Fibroblast of skin of back (primary cell): Measurements from ENCODE around the gene ATXN7L3.

Experiments
- DNase-seq: peaks from one replicate; pipeline ENCODE4 v3.0.0-alpha.2; 2013

Gene ATXN7L3

DNA sequence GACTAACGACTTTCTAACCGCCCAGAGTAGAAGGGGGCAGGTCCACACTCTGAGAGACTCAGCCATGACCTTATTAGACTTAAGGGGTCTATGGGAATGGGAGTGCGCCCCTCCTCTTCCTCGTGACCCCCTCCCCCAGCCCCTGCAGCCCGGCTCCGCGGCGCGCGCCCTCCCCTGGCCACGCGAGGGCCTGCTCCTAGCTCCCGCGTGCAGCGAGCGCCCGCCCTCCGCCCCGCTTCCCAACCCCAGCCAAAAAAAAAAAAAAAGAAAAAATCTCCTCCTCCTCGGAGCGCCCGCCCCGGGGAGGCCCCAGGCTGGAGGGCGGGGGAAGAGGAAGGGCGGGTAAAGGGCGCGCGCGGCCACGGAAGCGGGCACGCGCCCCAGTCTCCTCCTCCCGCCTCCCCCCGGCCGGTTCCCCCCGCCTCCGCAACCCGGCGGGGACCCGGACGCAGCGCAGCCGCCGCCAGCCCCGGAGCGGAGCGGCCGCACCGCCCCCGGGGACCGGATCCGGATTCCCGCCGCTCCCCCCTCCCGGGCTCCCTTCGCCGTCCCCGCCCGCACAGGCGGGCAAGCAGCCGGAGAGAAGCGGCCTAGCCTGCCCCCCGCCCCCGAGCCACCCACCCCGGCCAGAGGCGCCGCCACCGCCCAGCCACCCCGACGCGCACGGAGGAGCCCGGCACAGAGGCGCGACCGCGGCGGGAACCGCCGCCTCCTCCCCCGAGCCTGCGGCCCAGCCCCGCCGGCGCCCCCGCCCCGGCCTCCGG lies 18.8 kb upstream of the ATXN7L3 start:
- peak; percentile 94 for DNase-seq

DNA sequence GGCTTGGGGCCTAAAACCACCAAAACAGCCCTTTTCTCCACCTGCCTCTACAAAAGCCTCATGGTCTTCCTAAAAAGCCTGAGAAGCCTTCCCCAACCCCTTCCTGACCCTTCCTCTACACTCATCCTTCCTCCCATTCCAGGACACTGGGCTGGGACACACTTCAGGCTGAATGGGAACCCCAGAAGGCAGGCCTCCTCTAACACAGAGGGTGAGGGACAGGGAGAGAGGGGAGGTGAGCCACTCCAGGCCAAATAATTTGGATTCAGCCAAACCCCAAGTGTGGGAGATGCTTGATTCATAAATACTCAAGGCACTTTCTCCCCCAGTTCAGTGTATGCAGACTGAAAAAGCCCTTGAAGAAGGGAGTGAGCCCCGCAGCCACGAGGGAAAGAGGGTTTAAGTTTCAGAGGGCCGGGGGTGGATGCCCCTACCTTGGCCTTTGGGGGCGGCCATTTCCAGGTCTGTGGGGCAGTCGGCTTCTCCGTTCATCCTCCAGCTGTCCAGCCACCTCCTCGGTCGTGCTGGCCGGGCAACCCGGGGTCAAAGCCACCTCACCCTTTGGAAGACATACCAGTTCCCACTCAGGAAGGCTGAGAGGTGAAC lies 18.2 kb upstream of the ATXN7L3 start:
- DNase-seq = no peak

DNA sequence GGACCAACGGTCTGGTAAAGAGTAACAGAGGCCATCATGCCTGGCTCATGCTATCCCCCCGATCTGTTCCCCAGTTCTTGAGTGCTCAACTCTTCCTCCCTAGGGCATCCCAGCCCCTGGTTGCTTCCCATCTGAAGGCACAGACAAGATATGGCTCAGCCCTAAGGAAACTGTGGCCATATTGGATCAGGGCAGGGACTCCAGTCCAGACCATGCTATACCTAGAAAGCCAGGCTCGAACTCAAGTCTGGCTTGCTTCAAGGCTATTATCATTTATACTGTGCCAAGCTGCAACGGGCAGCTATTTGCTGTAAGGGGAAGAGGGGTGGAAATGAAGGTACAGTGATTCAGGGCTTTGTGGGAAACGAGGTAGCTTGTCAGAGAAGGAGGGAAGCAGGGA lies 17.0 kb upstream of the ATXN7L3 start:
- no peak for DNase-seq

DNA sequence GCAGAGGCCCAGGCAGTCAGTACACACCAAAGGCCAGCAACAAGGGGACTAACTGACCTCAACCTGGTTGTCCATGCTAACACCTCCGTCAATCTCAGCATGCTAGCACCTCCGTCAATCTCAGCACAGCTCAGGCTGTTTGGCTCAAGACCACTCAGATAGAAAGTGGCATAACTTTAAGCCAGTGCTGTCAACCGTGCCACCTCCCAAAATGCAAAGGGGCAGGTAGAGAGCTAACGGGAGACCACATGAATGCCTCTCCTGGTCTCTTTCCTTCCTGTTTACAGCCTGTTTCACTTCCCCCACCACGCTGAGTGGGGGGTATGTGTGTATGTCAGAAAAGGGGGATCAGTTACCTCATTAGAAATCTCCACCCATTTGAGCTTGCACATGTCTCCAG lies 16.5 kb upstream of the ATXN7L3 start:
- no peak for DNase-seq

DNA sequence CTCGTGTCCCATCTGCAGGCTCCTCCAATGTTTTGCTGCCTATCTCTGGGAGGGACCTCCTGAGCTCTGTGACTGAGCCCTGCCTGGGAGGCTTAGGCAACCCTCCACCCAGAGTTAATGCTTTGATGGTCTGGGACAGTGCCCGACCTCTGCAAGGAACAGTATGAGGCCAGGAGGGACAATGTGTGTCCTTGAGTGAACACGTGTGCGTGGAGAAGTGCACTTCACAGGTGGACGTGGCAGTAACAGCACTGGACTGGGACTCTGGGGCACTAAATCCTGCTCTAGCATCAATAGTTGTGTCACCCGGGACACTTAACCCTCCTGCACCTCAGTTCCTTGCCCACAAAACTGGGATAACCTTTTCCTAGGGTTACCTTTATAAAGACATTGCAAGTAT lies 15.2 kb upstream of the ATXN7L3 start:
- DNase-seq = no peak

DNA sequence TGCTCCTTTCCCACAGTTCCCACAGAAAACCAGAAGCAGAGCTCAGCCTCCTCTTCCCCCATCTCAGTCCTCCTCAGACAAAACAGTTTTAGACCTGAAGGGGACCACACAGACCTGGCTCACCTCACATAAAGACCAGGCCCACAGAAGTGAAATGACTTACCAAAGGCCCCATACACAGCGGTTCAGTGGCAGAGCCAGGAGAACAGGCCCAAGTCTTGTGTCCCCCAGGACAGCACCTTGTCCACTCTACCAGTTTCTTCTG lies 14.5 kb upstream of the ATXN7L3 start:
- no peak for DNase-seq

- no peak for DNase-seq
These were observed 13.9 kb upstream of the ATXN7L3 start for GRCh38 chr17:44213403-44214229.

GRCh38 chr17:44212507-44213402 lies 13.1 kb upstream of the ATXN7L3 start:
- DNase-seq = no peak

GRCh38 chr17:44211281-44212265 lies 11.9 kb upstream of the ATXN7L3 start:
- DNase-seq = no peak

DNA sequence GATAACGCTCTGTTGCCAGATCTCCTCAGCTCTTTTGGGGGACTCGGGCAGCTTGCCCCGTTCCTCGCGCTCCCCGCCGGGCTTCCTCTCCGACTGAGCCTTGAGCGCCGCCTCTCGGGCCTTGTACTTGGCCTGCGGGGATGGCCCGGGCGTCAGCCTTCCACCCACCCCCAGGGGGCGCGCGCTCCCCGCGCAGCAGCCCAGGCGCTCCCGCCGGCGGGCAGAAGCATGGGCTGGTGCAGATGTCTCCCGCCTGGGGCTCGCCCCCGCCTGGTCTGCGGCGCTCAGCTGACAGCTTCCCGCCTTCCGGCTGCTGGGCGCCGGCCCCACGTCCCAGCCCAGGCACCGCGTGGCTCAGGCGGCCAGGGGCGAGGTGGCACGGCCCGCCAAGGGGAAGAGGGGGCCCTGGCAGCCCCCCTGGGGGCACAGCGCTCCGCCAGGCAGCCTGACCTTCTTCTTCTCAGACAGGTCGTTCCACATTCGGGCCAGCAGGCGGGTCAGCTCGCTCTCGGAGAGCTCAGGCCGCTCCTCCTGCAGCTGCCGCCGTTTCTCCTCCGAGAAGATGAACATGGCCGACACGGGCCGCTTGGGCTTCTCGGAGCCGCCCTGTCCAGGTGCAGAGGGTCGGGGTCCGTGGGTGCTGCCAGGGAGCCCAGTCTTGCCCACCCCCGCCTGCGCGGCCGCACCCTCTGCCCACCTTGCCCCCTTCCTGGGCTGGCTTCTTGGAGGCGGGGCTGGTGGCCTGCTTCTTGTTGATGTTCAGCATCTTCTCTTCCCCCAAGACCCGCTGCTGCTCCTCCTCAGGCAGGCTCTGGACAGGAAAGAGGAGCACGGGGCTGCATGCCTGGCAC lies 10.9 kb upstream of the ATXN7L3 start:
- peak; percentile 85 for DNase-seq

GRCh38 chr17:44209786-44210341 lies 10.2 kb upstream of the ATXN7L3 start:
- no peak for DNase-seq

GRCh38 chr17:44207743-44208142 lies 8.1 kb upstream of the ATXN7L3 start:
- no peak for DNase-seq

- DNase-seq = no peak
These were observed 7.6 kb upstream of the ATXN7L3 start for GRCh38 chr17:44207319-44207718.

GRCh38 chr17:44206825-44207155 lies 7.1 kb upstream of the ATXN7L3 start:
- no peak for DNase-seq

DNA sequence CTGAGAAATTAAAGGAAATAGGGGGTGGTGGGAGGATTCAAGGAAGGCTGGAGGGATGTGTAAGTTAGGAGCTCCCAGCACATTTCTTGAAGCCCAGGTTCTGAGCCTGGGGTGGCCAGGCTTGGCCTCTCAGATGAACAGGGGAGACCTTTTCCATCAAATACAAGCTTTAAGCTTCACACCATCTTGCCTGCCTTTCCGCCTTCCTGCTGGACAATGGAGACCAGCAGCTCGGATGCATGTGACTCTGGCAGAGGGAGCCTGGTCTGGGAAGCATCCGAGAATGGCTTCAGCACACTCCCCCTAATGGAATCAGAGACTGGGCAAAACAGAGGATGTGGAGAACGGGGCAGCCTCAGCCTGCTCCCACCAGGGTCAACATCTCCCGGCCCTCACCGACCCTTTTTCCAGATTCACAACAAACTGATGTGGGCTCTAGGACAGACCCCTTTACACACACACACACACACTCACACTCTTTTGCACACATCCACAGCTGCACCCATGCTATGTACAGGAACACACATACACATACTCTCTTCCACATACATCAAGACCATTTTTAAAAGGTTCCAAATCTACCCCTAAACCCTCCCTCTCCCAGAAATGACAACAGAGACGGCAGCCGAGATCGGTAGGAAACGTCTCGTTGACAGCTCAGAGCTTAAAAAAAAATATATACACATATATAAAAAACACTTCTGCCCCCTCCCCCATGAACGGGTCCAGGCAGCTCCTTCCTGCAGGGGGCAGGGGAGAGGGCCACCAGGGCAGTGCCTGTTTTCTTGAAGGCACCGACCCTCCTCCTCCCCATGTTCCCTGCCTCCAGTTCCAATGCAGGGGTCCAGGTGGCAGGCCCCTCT lies 6.5 kb upstream of the ATXN7L3 start:
- DNase-seq = no peak

DNA sequence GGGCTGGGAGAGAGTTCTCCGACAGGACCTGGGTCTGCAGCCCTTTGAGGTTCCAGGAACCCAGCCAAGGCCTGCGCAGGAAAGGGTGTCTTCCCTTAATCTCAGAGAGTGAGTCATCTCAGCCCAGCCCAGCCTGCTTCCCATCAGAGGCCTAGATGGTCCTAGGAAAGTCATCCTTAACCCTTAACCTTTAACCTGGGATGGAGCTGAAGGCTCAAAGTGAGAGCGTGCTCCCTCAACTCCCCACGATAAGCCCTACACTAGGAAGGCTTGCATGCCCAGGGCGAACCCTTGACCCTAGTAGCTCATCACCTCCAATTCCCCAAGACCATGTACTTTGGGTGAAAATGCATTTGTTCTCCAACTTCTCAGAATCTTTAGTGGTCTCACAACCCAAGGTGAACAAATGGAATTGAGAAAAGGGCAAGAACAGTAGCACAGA lies 4.8 kb upstream of the ATXN7L3 start:
- peak; percentile 64 for DNase-seq

GRCh38 chr17:44203731-44204440 lies 4.2 kb upstream of the ATXN7L3 start:
- peak; percentile 60 for DNase-seq

GRCh38 chr17:44202756-44203155 lies 3.1 kb upstream of the ATXN7L3 start:
- no peak for DNase-seq
